ENCODE data around the gene RAPGEF3. TPM values are rescaled to one million over a fixed set of nuclear protein-coding genes. Genes with fewer than 3 reads are reported as not detected.

The RAPGEF3 gene
- total and polyA plus RNA-seq, 2 of the 13 experiments (the other 11 are each of a cell fraction or from before 2014, with no cell fraction given), result 0.07 TPM

GRCh38 chr12:47777151-47777550 lies 18.5 kb upstream of the RAPGEF3 start:
- no peaks in the 10 kb centered on the region for H3K79me2 ChIP-seq (ENCODE audit: insufficient read depth, low read length)
- no peaks in the 10 kb centered on the region for H3K9me3 ChIP-seq (ENCODE audit: low read length)
- ChIA-PET POLR2A (interaction anchor here (0.8 to 0.9 kb wide), 2 partner anchors 41 to 44 kb away, joined by 3 read pairs; no protein-coding TSS in a partner anchor), CTCF (ENCODE audit: low intra/inter-chr PET ratio, low total read pairs) (interaction anchor here (3.6 kb wide), 1 partner anchor 61 kb away, joined by 56 read pairs; no protein-coding TSS in a partner anchor)
- no peak for FAIRE-seq
- no peak overlapping the region for H3K4me3 ChIP-seq (replicated peaks in 1 of 3; ENCODE audit: insufficient read depth in 1 of 3, low read depth in 2 of 3, low read length in 3 of 3)
- H3K9ac ChIP-seq (ENCODE audit: insufficient read depth, low read depth, low read length), result no peak overlapping the region
- ATAC-seq, result no peak
- TF ChIP-seq XBP1 (CRISPR knock-in tag; IDR thresholded peaks at IDR 0.05) (no peak), SRY (CRISPR knock-in tag; IDR thresholded peaks at IDR 0.05) (no peak), MED1 (CRISPR knock-in tag; IDR thresholded peaks at IDR 0.05) (no peak), ZNF670 (CRISPR knock-in tag; IDR thresholded peaks at IDR 0.05; ENCODE audit: borderline replicate concordance) (no peak), MAZ (IDR thresholded peaks at IDR 0.05; ENCODE audit: borderline replicate concordance, low read depth, low read length) (no peak), MAZ (CRISPR knock-in tag; IDR thresholded peaks at IDR 0.05; ENCODE audit: low read depth) (no peak), ARNTL (CRISPR knock-in tag; IDR thresholded peaks at IDR 0.05) (no peak), CHD2 (IDR thresholded peaks at IDR 0.05; ENCODE audit: low read depth, low read length) (no peak), SIN3B (IDR thresholded peaks at IDR 0.05; ENCODE audit: low read length) (no peak), NR2F1 (CRISPR knock-in tag; IDR thresholded peaks at IDR 0.05) (no peak), ZFYVE20 (CRISPR knock-in tag; IDR thresholded peaks at IDR 0.05; ENCODE audit: borderline replicate concordance, low read depth) (no peak), HBP1 (CRISPR knock-in tag; IDR thresholded peaks at IDR 0.05; ENCODE audit: low read depth) (no peak), ZNF614 (CRISPR knock-in tag; IDR thresholded peaks at IDR 0.05; ENCODE audit: borderline replicate concordance) (no peak), ZNF10 (CRISPR knock-in tag; IDR thresholded peaks at IDR 0.05; ENCODE audit: borderline replicate concordance, low read depth) (no peak), ZKSCAN8 (CRISPR knock-in tag; IDR thresholded peaks at IDR 0.05; ENCODE audit: borderline replicate concordance) (no peak), SOX5 (CRISPR knock-in tag; IDR thresholded peaks at IDR 0.05; ENCODE audit: borderline replicate concordance) (no peak), SCMH1 (CRISPR knock-in tag; IDR thresholded peaks at IDR 0.05; ENCODE audit: borderline replicate concordance) (no peak)
- 71% methylated on average over 1 of the region's 1 CpG for WGBS (ENCODE audit: low lambda C conversion rate)
- H3K4me2 ChIP-seq (ENCODE audit: low read depth, low read length), result no peak overlapping the region
- peaks cover 36% of the 10 kb centered on the region for H3K4me1 ChIP-seq (ENCODE audit: insufficient read depth, low read length)
- intact Hi-C loops (cut with micrococcal nuclease; ENCODE audit: unreplicated experiment), result loop anchor here (5.0 kb wide), 1 partner anchor 125 kb away; no protein-coding TSS in a partner anchor
- H3K27me3 ChIP-seq (ENCODE audit: control insufficient read depth in 1 of 2, insufficient read depth in 2 of 2, low read length in 2 of 2), result peaks cover 1 to 6% of the 10 kb centered on the region in 2 experiments; a peak in 2 of 5 replicates
- in situ Hi-C loops (cut with HindIII; ENCODE audit: extremely low pct_ligation_motif_present, low pct_unique_long_range_greater_than_20kb), result loop anchor here (5.0 kb wide), 2 partner anchors 35 to 65 kb away; no protein-coding TSS in a partner anchor
- H3K36me3 ChIP-seq (replicated peaks in 1 of 2; ENCODE audit: control insufficient read depth in 1 of 2, insufficient read depth in 2 of 2, low read length in 2 of 2), result no peaks in the 10 kb centered on the region; a peak in 1 of 5 replicates
- BruUV-seq (replicated peaks), result no TSS peak
- H3K27ac ChIP-seq (ENCODE audit: extremely low read length, insufficient read depth, low read length), result no peak overlapping the region
- no peak for DNase-seq (ENCODE audit: low spot score)
- no peaks in the 10 kb centered on the region for H4K20me1 ChIP-seq (ENCODE audit: insufficient read depth, low read length)
- H2AFZ ChIP-seq (ENCODE audit: low read length), result no peak overlapping the region
